ENCODE results near the gene SGIP1. TPM values are rescaled to one million over a fixed set of nuclear protein-coding genes. Genes with fewer than 3 reads are reported as not detected.
A peak's percentile ranks its signal among the peaks of the same experiment; 100 is the strongest.

The SGIP1 gene
- polyA plus RNA-seq, 1 of the 3 experiments (the other 2 are of a cell fraction) = 15.5 TPM

- no peak for TF ChIP-seq GABPA (IDR thresholded peaks at IDR 0.05; ENCODE audit: low read depth)
- no peak for TF ChIP-seq CTCF (IDR thresholded peaks at IDR 0.05)
- no peak for TF ChIP-seq SIN3A (IDR thresholded peaks at IDR 0.05; ENCODE audit: borderline replicate concordance, low read depth, low read length)
- TF ChIP-seq, protein P1, sequence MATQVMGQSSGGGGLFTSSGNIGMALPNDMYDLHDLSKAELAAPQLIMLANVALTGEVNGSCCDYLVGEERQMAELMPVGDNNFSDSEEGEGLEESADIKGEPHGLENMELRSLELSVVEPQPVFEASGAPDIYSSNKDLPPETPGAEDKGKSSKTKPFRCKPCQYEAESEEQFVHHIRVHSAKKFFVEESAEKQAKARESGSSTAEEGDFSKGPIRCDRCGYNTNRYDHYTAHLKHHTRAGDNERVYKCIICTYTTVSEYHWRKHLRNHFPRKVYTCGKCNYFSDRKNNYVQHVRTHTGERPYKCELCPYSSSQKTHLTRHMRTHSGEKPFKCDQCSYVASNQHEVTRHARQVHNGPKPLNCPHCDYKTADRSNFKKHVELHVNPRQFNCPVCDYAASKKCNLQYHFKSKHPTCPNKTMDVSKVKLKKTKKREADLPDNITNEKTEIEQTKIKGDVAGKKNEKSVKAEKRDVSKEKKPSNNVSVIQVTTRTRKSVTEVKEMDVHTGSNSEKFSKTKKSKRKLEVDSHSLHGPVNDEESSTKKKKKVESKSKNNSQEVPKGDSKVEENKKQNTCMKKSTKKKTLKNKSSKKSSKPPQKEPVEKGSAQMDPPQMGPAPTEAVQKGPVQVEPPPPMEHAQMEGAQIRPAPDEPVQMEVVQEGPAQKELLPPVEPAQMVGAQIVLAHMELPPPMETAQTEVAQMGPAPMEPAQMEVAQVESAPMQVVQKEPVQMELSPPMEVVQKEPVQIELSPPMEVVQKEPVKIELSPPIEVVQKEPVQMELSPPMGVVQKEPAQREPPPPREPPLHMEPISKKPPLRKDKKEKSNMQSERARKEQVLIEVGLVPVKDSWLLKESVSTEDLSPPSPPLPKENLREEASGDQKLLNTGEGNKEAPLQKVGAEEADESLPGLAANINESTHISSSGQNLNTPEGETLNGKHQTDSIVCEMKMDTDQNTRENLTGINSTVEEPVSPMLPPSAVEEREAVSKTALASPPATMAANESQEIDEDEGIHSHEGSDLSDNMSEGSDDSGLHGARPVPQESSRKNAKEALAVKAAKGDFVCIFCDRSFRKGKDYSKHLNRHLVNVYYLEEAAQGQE (IDR thresholded peaks at IDR 0.05; ENCODE audit: low read depth, low read length) = no peak
- TF ChIP-seq POLR2AphosphoS5 (IDR thresholded peaks at IDR 0.05; ENCODE audit: low read depth, low read length) = peak; percentile 83
- TF ChIP-seq MEF2A (IDR thresholded peaks at IDR 0.05; ENCODE audit: borderline replicate concordance, low read depth) = no peak
- TF ChIP-seq IRF3 (IDR thresholded peaks at IDR 0.05; ENCODE audit: low read depth, low read length) = no peak
- peak; percentile 18 to 96; a peak in 2 of 4 replicates for TF ChIP-seq EP300 (IDR thresholded peaks at IDR 0.05; ENCODE audit: borderline replicate concordance in 1 of 2, low read depth in 1 of 2, low read length in 1 of 2)
- TF ChIP-seq, protein P2, sequence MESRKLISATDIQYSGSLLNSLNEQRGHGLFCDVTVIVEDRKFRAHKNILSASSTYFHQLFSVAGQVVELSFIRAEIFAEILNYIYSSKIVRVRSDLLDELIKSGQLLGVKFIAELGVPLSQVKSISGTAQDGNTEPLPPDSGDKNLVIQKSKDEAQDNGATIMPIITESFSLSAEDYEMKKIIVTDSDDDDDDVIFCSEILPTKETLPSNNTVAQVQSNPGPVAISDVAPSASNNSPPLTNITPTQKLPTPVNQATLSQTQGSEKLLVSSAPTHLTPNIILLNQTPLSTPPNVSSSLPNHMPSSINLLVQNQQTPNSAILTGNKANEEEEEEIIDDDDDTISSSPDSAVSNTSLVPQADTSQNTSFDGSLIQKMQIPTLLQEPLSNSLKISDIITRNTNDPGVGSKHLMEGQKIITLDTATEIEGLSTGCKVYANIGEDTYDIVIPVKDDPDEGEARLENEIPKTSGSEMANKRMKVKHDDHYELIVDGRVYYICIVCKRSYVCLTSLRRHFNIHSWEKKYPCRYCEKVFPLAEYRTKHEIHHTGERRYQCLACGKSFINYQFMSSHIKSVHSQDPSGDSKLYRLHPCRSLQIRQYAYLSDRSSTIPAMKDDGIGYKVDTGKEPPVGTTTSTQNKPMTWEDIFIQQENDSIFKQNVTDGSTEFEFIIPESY (IDR thresholded peaks at IDR 0.05; ENCODE audit: borderline replicate concordance, low read depth) = no peak
- no peak for TF ChIP-seq USF1 (IDR thresholded peaks at IDR 0.05; ENCODE audit: borderline replicate concordance, low read depth)
- TF ChIP-seq RFX5 (IDR thresholded peaks at IDR 0.05; ENCODE audit: low read length) = no peak
- TF ChIP-seq CHD2 (IDR thresholded peaks at IDR 0.05; ENCODE audit: low read length, partially characterized antibody) = peak; percentile 77
- TF ChIP-seq JUND (IDR thresholded peaks at IDR 0.05) = no peak
- no peak for TF ChIP-seq YY1 (IDR thresholded peaks at IDR 0.05; ENCODE audit: low read depth)
- no peak for TF ChIP-seq MAX (IDR thresholded peaks at IDR 0.05; ENCODE audit: low read depth)
- no peak for TF ChIP-seq ELF1 (IDR thresholded peaks at IDR 0.05)
Observed at GRCh38 chr1:66495495-66495894, 38.5 kb upstream of the SGIP1 start (continued).

Data from SK-N-SH (cell line).